ENCODE data around the gene SLC6A9. TPM values are rescaled to one million over a fixed set of nuclear protein-coding genes. Genes with fewer than 3 reads are reported as not detected.

The SLC6A9 gene
- total RNA-seq, 2 experiments from 2014 or later, result 0.17 TPM; not detected in 1

GRCh38 chr1:44040418-44040817 is 9.2 kb upstream of the SLC6A9 start:
- no peak overlapping the region for H3K4me3 ChIP-seq (ENCODE audit: low read length)
- DNase-seq (no peak), ATAC-seq (ENCODE audit: poor library complexity) (no peak)
- ChIA-PET POLR2A (no interaction called here), CTCF (interaction anchor here (0.8 kb wide), 1 partner anchor 34 kb away, joined by 3 read pairs; no protein-coding TSS in a partner anchor)
- no peak overlapping the region for H3K27ac ChIP-seq (ENCODE audit: low read depth in 1 of 2, low read length in 2 of 2)
- Mint-ChIP-seq H3K27me3 (no peaks in the 10 kb centered on the region), H3K4me1 (ENCODE audit: low read depth) (no peaks in the 10 kb centered on the region), H3K36me3 (ENCODE audit: low read depth) (no peaks in the 10 kb centered on the region), H3K9me3 (no peaks in the 10 kb centered on the region), H3K27ac (no peak overlapping the region), H3K4me3 (no peak overlapping the region)
- H3K36me3 ChIP-seq (ENCODE audit: insufficient read depth, low read length), result no peaks in the 10 kb centered on the region
- H3K4me1 ChIP-seq (ENCODE audit: insufficient read depth, low read length), result no peaks in the 10 kb centered on the region
- no peak for TF ChIP-seq CTCF (IDR thresholded peaks at IDR 0.05)
- no peaks in the 10 kb centered on the region for H3K9me3 ChIP-seq (ENCODE audit: control insufficient read depth in 1 of 2, insufficient read depth in 1 of 2, low read length in 2 of 2)
- H3K27me3 ChIP-seq (ENCODE audit: control insufficient read depth in 1 of 2, insufficient read depth in 2 of 2, low read length in 2 of 2), result peaks cover 0 to 5% of the 10 kb centered on the region in 2 experiments
- intact Hi-C loops (cut with DNase I, micrococcal nuclease), result no loop called here

- H3K27me3 ChIP-seq (ENCODE audit: control insufficient read depth in 1 of 2, insufficient read depth in 2 of 2, low read length in 2 of 2), result peaks cover 0 to 5% of the 10 kb centered on the region in 2 experiments
- no peaks in the 10 kb centered on the region for H3K9me3 Mint-ChIP-seq
- ChIA-PET POLR2A (no interaction called here), CTCF (no interaction called here)
- H3K36me3 Mint-ChIP-seq (ENCODE audit: low read depth), result no peaks in the 10 kb centered on the region
- H3K27ac Mint-ChIP-seq, result no peak overlapping the region
- H3K36me3 ChIP-seq (ENCODE audit: insufficient read depth, low read length), result no peaks in the 10 kb centered on the region
- no peaks in the 10 kb centered on the region for H3K27me3 Mint-ChIP-seq
- H3K4me3 Mint-ChIP-seq, result no peak overlapping the region
- ATAC-seq (ENCODE audit: poor library complexity), result no peak
- H3K27ac ChIP-seq (ENCODE audit: low read depth in 1 of 2, low read length in 2 of 2), result no peak overlapping the region
- DNase-seq, result no peak
- intact Hi-C loops (cut with DNase I, micrococcal nuclease), result loop anchor here in 1 of 2 experiments (5.0 kb wide), 1 partner anchor 277 kb away; no protein-coding TSS in a partner anchor
- H3K4me3 ChIP-seq (ENCODE audit: low read length), result no peak overlapping the region
- H3K9me3 ChIP-seq (ENCODE audit: control insufficient read depth in 1 of 2, insufficient read depth in 1 of 2, low read length in 2 of 2), result no peaks in the 10 kb centered on the region
- H3K4me1 Mint-ChIP-seq (ENCODE audit: low read depth), result no peaks in the 10 kb centered on the region
- TF ChIP-seq CTCF (IDR thresholded peaks at IDR 0.05), result no peak
- no peaks in the 10 kb centered on the region for H3K4me1 ChIP-seq (ENCODE audit: insufficient read depth, low read length)
Measured at GRCh38 chr1:44038876-44039657, 7.8 kb upstream of the SLC6A9 start.

- H3K27ac Mint-ChIP-seq, result no peak overlapping the region
- Histone ChIP-seq H3K4me3 (ENCODE audit: low read length) (no peak overlapping the region), H3K4me1 (ENCODE audit: insufficient read depth, low read length) (no peaks in the 10 kb centered on the region), H3K9me3 (ENCODE audit: control insufficient read depth in 1 of 2, insufficient read depth in 1 of 2, low read length in 2 of 2) (no peaks in the 10 kb centered on the region), H3K36me3 (ENCODE audit: insufficient read depth, low read length) (no peaks in the 10 kb centered on the region), H3K27ac (ENCODE audit: low read depth in 1 of 2, low read length in 2 of 2) (no peak overlapping the region), H3K27me3 (ENCODE audit: control insufficient read depth in 1 of 2, insufficient read depth in 2 of 2, low read length in 2 of 2) (no peaks in the 10 kb centered on the region)
- no peaks in the 10 kb centered on the region for H3K27me3 Mint-ChIP-seq
- no peaks in the 10 kb centered on the region for H3K9me3 Mint-ChIP-seq
- intact Hi-C loops (cut with DNase I, micrococcal nuclease), result loop anchor here in 1 of 2 experiments (2.0 to 5.0 kb wide), 2 partner anchors 275 to 508 kb away; no protein-coding TSS in a partner anchor
- no peak for TF ChIP-seq CTCF (IDR thresholded peaks at IDR 0.05)
- H3K4me3 Mint-ChIP-seq, result no peak overlapping the region
- H3K36me3 Mint-ChIP-seq (ENCODE audit: low read depth), result no peaks in the 10 kb centered on the region
- H3K4me1 Mint-ChIP-seq (ENCODE audit: low read depth), result no peaks in the 10 kb centered on the region
- DNase-seq (no peak), ATAC-seq (ENCODE audit: poor library complexity) (no peak)
- CTCF ChIA-PET, result interaction anchor here (0.6 to 2.5 kb wide), 12 partner anchors 10 to 1463 kb away, joined by 3 to 49 read pairs (median 4); partner anchors contain the start of genes ATP6V0B, CCDC163 and MMACHC
- POLR2A ChIA-PET, result interaction anchor here (0.7 kb wide), 1 partner anchor 32 kb away, joined by 3 read pairs; no protein-coding TSS in a partner anchor
Measured at GRCh38 chr1:44037154-44037553, 5.9 kb upstream of the SLC6A9 start.

Data from CD4-positive, alpha-beta T cell (primary cell).